Germinal center (tissue), 1 donor: ENCODE measurements around the gene SNX13.

Source experiments
- DNase-seq: peaks from one replicate; pipeline ENCODE4 v3.0.0; 2012; ENCODE audit warnings: mixed read lengths, low spot score

Gene SNX13, protein sequence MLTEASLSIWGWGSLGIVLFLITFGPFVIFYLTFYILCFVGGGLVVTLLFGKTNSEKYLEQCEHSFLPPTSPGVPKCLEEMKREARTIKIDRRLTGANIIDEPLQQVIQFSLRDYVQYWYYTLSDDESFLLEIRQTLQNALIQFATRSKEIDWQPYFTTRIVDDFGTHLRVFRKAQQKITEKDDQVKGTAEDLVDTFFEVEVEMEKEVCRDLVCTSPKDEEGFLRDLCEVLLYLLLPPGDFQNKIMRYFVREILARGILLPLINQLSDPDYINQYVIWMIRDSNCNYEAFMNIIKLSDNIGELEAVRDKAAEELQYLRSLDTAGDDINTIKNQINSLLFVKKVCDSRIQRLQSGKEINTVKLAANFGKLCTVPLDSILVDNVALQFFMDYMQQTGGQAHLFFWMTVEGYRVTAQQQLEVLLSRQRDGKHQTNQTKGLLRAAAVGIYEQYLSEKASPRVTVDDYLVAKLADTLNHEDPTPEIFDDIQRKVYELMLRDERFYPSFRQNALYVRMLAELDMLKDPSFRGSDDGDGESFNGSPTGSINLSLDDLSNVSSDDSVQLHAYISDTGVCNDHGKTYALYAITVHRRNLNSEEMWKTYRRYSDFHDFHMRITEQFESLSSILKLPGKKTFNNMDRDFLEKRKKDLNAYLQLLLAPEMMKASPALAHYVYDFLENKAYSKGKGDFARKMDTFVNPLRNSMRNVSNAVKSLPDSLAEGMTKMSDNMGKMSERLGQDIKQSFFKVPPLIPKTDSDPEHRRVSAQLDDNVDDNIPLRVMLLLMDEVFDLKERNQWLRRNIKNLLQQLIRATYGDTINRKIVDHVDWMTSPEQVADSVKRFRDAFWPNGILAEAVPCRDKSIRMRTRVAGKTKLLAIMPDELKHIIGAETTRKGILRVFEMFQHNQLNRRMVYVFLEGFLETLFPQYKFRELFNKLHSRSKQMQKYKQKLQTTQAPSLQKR

DNA sequence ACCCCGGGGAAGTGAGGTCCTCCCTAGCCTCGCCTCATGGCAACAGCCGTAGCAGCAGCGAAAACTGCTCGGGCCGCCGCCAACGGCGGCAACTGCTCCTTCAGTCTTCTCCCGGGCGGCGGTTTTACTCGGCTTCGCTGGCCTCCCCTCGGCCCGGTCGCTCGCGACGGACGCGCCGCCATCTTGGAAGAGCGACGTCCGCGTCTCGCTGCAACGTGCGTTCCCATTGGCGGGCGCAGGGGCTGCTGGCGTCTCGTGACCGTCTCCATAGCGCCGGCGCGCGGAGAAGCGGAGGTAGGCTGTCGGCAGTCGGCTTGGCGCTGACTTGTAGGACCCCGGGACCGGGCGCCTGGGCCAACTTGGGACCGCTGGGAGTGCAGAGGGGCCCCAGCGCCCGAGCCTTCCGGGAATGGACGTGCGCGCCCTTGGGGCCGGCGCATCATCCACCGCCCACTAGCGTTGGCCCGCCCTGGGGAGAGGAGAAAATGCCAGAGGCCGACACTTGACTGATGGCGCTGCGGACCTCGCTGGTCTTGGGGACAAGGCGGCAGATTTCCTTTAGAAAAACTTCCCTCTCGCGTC, at the start of gene SNX13:
TSS of gene SNX13 (minus strand) at position 193 of the 582 bp plus-strand sequence. CDS start 199 bp downstream, outside the sequence.
- DNase-seq = peak; percentile 94

DNA sequence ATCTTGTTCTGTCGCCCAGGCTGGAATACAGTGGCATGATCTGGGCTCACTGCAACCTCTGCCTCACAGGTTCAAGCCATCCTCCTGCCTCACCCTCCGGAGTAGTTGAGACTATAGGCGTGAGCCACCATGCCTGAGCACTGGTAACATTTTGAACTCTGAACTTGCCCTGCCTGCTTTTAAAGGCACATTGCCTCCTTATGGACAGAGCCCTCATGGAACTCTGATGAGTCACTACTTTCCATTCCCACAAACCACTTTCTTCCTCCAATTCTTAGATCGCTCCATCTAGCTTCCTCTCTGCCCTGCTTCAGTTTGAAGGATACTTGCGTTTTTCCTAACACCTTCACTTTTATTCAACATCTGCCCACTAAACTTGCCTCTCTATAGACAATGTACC, 49.3 kb upstream of the SNX13 start:
- no peak for DNase-seq

DNA sequence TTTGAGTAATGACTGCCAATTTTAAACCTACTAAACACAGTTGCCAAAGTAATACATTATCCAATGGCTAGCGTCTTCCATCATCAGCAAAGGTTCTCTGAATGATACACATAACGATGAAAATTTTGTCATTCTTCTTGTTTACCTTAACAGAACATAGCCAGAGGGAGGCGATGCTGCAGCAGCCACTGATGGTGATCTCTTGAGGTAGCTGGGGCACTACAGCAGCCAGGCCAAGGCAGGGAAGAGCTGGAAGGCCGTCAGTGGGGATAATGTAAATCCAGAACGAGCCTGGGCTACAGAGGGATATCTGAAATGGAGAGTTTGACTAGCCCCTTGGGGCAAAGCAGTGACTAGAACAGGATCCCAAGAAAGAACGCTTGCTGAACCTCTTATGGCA, 48.6 kb upstream of the SNX13 start:
- no peak for DNase-seq

DNA sequence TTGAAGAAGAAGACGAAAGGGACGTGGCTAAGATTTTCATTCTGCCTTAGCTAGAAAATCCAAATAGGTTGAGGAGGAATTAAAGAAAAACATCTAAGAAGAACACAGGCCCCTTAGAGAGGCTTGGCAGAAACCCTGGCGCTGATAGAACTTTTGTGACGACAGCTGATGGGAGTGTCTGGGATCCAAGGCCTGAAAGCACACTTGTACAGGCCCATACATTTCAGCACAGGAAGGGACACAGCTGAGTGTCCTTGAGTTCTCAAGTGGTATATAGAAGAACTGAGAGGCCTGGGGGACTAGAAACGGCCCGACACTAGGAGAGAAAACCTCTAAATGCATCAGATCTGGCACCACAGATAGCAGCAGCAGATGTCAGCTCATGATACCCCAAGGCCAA, 47.8 kb upstream of the SNX13 start:
- no peak for DNase-seq

DNA sequence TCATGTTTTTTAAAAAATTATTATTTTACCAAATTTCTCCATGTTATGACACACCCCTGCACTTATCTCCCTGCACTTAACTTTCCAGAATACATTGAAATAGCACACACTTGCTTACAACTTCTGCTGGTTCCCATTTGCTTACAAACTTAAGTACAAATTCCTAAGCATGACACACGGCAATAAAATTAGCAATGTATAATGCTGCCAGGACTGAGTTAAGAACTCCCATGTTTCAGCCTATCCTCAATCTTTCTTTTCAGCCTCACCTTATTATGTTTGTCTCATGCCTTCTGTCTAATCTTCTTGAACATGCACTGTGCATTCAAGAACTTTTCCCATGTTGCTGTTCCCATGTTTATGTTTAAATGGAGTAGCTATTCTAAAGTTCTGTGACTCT, 46.6 kb upstream of the SNX13 start:
- no peak for DNase-seq

DNA sequence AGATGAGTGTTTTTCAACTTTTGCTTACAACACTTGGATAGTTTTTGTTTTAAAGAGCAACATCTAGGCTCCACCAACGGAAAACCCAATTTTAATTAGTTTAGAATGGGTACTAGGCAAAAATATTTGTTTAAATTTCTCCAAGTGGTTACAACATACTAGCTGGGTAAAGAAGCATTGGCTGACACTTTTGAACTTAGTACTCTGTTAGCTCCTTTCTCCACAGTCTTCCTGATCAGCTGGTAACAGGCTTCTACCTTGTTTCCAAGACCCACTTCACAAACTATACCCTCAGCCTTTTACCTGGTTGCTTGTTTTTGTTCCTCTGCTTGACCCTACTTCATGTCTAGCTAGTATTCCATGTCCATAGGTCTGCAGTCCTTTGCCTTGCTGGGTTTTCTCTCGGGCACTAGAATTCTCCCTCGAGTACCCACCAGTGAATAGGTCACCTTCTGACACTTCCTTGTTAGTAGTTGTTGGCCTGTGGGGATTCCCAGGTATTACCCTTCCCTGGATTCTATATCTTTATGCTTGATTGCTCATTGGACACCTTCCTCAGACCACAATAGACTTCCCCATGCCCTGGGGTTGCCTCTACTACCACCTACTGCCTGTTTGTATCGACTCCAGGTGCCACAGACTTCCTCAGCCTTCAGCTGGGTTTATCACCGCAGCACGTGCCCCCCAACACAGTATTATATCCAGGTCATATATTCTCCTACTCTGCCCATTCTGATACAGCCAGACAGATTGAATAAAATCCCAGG, 45.4 kb upstream of the SNX13 start:
- no peak for DNase-seq

DNA sequence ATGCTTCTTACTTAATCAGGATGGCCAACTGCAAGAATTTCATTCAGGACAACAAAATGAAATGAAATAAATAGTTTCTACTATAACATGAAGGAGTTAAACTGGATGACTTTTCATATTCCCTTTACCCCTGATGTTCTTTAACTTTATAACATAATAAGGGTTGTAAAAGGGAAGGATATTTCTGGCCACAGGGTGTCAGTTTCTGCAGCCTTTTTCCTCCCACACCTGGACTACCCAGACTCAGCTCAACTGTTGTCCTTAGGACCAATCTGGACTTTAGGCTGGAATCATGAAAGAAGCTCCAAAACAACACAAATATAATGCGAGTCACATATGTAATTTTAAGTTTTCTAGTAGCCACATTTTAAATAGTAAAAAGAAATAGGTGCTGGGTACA, 44.0 kb upstream of the SNX13 start:
- DNase-seq = no peak

DNA sequence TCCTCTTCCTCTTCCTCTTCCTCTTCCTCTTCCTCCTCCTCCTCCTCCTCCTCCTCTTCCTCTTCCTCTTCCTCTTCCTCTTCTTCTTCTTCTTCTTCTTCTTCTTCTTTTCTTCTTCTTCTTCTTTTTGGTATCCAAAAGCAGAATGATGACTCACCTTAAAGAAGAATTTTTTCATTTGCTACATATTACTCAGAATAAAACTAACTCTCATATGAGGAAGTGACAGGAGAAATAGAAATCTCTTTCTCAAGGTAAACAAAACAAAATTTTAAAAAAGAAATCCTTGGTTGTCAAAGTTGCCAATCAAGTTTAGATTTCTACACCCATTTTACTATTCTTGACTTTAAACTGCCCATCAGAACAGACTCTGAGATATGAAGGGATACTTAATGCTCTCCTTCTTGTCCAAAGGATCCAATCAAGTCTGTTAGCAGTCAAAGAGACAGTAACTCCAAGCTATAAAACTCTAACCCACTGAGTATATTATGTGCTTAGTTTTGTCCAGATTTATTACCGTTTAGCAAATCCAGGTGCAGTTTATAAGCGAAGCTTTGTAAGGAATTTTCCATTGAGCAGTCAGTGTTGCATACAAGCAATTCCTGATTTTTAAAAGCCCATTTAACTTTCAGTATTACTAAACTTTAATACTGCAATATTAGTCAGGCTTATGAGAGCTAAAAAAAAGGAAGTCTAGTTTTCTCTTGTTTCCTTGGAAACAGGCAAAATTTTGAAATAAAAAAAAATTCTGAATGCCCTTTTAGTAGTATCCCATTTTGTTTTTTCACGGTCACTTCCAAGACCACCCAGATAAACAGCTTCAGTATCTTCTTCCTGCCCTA, 43.1 kb upstream of the SNX13 start:
- no peak for DNase-seq

DNA sequence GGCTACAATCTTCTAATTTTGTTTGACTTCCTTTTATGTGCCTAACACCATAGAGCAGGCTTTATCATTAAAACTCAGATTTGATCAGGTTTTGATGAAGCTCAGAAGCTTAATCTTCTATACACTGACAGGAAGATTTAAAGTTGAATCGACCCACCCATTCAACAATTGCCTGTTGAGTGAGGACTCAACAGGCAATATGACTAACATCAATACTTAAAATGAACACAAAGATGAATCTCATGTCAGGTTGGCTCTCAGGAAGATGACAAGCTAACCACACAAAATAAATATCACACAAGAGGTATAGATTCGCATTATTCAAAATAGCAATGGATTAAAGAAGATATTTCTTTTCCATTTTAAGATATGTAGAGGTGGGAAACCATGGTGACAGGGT, 36.7 kb upstream of the SNX13 start:
- DNase-seq = no peak

DNA sequence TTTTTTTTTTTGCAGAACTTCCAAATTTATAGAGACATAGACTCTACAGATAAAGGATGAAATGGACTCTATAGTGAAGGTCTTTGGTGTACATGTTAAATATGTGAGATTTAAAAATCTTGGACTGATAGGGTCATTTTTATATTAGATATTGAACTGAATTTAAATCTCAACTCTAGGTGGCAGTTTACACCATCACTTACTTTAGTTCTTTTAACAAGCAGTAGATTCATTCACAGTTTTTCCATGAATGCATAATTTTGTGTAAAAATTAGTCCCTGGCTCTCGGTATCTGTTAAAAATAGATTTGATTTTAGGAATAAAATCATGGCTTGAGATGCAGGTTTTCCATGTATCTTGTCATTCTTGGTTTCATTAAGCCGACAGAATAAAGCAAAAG, 31.1 kb upstream of the SNX13 start:
- DNase-seq = no peak

DNA sequence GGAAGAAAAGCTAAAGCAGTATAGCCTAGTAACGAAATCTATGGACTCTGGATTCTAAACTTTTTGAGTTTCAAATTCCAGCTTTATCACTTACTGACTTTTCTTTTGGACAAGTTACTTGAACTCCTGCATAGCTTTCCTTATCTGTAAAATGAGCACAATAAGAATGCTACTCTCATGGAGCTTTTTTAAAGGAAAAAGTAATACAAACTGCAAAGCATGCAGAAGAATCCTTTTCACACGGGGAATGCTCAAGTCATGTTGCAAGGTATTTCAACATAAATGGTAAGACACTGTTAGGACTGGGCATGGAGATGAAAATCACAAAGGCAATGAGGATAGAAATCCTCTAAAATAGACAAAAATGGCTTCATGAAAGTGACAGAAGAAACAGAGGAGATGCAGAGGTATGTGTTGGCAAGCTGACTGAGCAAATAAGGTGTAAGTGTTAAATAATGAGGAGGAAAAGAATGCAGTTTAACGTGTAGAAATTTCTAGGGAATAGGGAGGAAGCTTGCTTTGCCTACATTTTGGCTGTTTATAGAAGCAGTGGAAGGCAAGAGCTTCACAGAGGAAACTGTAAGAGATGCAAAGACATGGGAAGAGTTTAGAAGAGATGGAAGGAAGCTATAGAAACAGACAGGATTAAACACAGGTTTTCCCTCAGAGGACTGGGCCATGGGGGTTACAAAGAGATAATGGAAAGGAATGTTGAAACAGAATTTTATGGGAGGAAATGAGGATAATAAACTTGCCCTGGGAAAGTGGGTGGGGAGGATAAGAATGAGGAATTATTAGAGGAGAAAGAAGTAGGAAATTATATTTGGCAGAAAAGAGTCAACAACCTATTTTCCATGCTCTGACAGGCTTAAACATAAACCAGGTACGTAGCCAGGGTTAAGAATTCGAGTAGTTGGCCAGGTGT, 28.8 kb upstream of the SNX13 start:
- no peak for DNase-seq

DNA sequence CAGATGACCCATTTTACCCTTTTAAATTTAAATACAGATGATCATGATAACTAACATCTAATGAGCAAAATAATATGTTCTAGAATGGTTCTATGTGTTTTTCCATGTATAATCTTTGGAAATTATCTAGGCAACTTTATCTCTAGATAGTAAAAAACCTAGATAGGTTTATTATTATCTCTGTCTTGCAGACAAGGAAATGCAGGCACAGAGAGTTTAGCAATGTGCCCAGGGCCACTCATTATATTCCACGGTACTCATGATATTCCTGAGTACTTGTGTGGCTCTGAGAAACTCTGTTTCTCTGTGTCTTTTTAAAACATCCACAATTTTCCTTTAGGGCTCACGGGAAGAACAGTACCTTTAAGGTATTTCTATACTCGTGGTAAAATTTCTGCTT, 26.4 kb upstream of the SNX13 start:
- DNase-seq = no peak

DNA sequence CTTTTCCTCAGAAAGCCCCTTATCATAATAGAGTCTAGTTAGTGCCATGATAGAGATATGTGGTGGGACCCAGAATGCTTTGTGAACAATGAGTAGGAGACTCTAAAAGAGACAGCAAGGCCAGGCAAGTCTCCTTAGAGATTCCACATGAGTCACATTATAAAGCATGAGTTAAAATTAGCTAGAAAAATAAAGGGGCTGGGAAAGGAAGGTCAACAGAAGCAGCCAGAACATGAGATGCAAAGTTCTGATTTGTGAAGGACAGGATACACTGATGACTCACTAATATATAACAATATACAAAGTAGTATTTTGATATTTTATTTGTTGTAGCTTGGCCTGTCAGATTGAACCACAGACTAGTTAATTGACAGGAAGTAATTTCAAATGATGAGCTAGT, 25.3 kb upstream of the SNX13 start:
- DNase-seq = no peak

DNA sequence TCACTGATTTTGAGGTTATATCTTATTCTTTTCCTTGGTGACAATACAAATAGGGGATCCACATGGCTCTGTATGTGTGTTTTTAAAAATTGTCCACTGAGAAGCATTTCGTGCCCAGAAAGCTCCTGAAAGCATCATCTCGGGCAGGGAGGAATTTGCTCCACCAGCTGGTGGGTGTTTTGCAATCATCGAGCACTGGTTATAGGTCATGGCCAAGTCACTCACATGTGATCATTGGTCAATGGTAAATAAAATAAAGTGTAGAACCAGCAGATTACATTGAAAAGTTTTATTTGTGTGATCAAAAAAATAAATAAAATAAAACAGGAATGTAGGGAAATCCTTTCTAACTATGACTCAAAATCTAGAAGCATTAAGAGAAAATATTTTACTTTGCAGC, 23.0 kb upstream of the SNX13 start:
- no peak for DNase-seq

DNA sequence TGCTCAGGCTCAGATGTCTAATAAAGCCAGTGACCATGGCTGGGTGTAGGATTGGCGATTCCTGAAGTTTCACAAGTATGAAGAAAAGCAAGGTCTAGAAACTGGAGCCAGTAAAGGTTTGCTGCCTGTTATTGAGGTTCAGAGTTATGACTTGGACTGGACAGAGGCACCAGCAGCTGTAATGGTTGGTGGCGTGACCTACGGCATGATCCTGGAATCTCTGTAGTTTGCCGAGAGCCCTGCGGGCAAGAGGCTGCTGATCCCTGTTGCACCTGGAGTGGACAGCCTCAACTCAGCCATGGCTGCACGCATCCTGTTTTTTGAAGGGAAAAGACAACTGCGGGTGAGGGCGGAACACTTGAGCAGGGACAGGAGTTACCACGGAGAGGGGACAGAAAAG, 22.4 kb upstream of the SNX13 start:
- DNase-seq = no peak

DNA sequence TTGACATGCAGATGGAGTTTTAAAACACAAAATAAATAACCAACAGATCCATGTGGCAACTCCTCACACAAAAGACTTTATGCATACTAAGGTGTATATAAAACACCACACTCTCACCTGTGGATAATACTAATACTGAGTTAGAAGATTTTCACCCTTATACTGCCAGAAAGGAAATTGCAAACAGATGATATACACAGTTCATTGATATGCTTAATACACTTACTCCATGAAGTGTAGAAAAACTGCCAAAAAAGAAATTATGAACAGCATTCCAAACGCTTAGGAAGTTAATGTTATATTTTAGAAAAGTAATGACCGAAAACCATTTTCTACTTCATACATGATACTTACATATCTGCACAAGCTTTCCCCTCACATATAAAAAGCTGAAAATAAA, 17.6 kb upstream of the SNX13 start:
- DNase-seq = no peak

DNA sequence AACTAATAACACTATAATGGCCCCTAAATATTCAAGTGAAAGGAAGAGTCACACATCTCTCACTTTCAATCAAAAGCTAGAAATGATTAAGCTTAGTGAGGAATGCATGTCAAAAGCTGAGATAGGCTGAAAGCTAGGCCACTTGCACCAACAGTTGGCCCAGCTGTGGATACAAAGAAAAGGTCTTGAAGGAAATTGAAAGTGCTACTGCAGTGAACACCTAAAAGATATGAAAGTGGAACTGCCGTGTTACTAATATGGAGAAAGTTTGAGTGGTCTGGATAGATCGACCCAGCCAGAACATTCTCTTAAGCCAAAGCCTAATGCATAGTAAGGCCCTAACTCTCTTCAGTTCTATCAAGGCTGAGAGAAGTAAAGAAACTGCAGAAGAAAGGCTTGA, 12.1 kb upstream of the SNX13 start:
- DNase-seq = no peak

DNA sequence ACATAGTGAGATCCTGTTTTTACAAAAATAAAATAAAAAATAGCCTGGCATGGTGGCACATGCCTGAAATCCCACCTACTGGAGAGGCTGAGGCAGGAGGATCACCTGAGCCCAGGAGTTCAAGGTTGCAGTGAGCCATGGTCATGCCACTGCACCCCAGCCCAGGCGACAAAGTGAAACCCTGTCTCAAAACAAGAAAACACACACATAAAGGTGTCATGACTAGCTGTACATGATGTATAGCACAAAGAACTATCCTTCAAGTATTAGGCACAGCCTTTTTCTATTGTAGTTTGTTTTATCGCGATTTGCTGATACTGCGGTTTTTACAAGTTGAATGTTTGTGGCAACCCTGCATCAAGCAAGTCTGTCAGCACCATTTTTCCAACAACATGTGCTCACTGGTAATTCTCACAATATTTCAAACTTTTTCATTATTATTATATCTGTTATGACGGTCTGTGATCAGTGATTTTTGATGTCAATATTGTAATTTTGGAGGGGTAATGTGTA, 11.5 kb upstream of the SNX13 start:
- no peak for DNase-seq

DNA sequence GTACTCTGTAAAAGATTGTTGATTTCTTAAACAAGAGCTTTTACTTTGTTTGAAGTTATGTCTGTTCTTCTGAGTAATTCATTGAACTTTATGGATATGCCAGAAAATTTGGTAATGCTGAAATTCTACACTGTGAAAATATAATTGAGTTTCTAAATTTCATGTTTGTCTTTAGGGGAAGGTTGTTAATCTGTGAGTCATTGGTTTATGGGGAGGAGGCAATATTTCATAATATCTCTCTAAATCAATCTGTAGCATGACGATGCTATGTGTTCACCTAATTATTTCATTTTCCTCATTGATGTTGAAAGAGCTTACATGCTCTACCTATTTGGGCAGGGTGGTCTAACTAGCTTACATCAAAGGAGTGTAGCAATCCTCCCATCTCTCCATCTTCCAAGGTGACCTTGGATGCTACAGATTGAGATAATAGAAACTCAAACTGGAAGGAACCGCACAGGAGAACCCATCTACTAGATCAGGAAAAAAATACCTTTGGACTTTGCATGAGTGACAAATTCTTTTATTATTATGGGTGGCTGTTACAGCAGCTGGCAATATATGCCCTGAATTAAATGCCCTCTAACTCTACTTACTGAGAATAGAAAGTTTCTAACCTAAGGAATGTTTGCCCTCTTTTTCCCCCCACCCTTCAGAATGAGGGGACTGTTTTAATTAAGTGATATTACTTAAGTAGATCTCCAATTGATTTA, 8.4 kb upstream of the SNX13 start:
- no peak for DNase-seq
